A549 (cell line): ENCODE data around the gene TXNRD1. TPM values are rescaled to one million over a fixed set of nuclear protein-coding genes. Genes with fewer than 3 reads are reported as not detected.

Experiments used
- ATAC-seq, 2 experiments: fragments of 200-7000 bp in 1 of 2; fragments of >200 bp in 1 of 2; cut with Nextera tagmentation in 1 of 2; cut with Tn5 transposase in 1 of 2; 3 replicates each; pipeline versions ENCODE4 v1.8.0 to v1.9.1; 2018 to 2020; ENCODE audit warnings: mild to moderate bottlenecking in 1 of 2, moderate library complexity in 1 of 2
- CTCF ChIA-PET: fragments of 300-600 bp; sonication (Branson Sonifier 250); formaldehyde crosslinking; extraction: SDS; loops from one replicate; lab custom pipeline; 2021; ENCODE audit warnings: antibody characterized with exemption, inconsistent platforms; lab: Yijun Ruan, JAX
- POLR2A ChIA-PET: fragments of 350-600 bp; formaldehyde crosslinking; extraction: SDS; loops from one replicate; lab custom pipeline; 2021; ENCODE audit warnings: antibody characterized with exemption, inconsistent platforms; lab: Yijun Ruan, JAX
- DNase-seq, 2 experiments: peaks; one replicate each; pipeline versions ENCODE4 v3.0.0 to v3.0.0-alpha.2; 2011 to 2016; ENCODE audit warnings: low read depth in 1 of 2, low spot score in 1 of 2
- FAIRE-seq: peaks from 2 replicates; lab custom pipeline; 2011; peaks lifted over from hg19 to GRCh38; lab: Jason Lieb, UNC
- H3K27ac ChIP-seq, 2 experiments: fragments of >200 bp; sonication (Bioruptor Twin); formaldehyde crosslinking; 3 replicates each; pipeline ENCODE4 v1.5.1; 2016 to 2017
- H3K4me1 ChIP-seq: fragments of >200 bp; sonication (Bioruptor Twin); formaldehyde crosslinking; 3 replicates; pipeline ENCODE4 v1.6.1; 2016
- H3K4me2 ChIP-seq: fragments of >200 bp; sonication (Bioruptor Twin); formaldehyde crosslinking; 3 replicates; pipeline ENCODE4 v1.6.1; 2016
- H3K4me3 ChIP-seq: fragments of >200 bp; sonication (Bioruptor Twin); formaldehyde crosslinking; 3 replicates; pipeline ENCODE4 v1.5.1; 2016
- H3K9me3 ChIP-seq: fragments of >200 bp; sonication (Bioruptor Twin); formaldehyde crosslinking; 3 replicates; pipeline ENCODE4 v1.6.1; 2016
- BCL3 ChIP-seq: fragments of >200 bp; sonication (Bioruptor Twin); formaldehyde crosslinking; IDR thresholded peaks from 3 replicates; pipeline ENCODE4 v1.6.1; 2016
- BHLHE40 ChIP-seq: IDR thresholded peaks from 2 replicates; pipeline ENCODE4 v1.6.1; 2012; ENCODE audit warnings: low read depth, low read length, inconsistent platforms
- CBX2 ChIP-seq: fragments of 200-600 bp; sonication (generic); IDR thresholded peaks from 2 replicates; pipeline ENCODE4 v1.6.1; 2016; ENCODE audit warnings: low read depth, mild to moderate bottlenecking, borderline replicate concordance
- CHD2 ChIP-seq: fragments of 150-350 bp; IDR thresholded peaks from 2 replicates; pipeline ENCODE4 v1.6.1; 2014; ENCODE audit warnings: low read length; ENCODE audit not compliant: partially characterized antibody
- CHD4 ChIP-seq: fragments of 200-600 bp; sonication (generic); IDR thresholded peaks from 2 replicates; pipeline ENCODE4 v1.6.1; 2016; ENCODE audit warnings: antibody characterized with exemption, mild to moderate bottlenecking, borderline replicate concordance
- E2F6 ChIP-seq: IDR thresholded peaks from 2 replicates; pipeline ENCODE4 v1.6.1; 2012; ENCODE audit warnings: low read depth, borderline replicate concordance
- EHF ChIP-seq: fragments of 250-450 bp; sonication (Bioruptor Pico); IDR thresholded peaks from 2 replicates; pipeline ENCODE4 v1.5.0; 2020; ENCODE audit warnings: mild to moderate bottlenecking
- EP300 ChIP-seq, 2 experiments: fragments of >200 bp; sonication (Bioruptor Twin); formaldehyde crosslinking; IDR thresholded peaks; 2 replicates in 1 of 2; 3 replicates in 1 of 2; pipeline ENCODE4 v1.6.1; 2016 to 2017
- FOSB ChIP-seq: fragments of 250-450 bp; sonication (Bioruptor Pico); IDR thresholded peaks from 2 replicates; pipeline ENCODE4 v1.5.0; 2020; ENCODE audit warnings: mild to moderate bottlenecking, moderate library complexity
- GATA3 ChIP-seq: IDR thresholded peaks from 2 replicates; pipeline ENCODE4 v1.6.1; 2012; ENCODE audit warnings: borderline replicate concordance
- HDAC2 ChIP-seq: fragments of 200-600 bp; sonication (generic); IDR thresholded peaks from 2 replicates; pipeline ENCODE4 v1.6.1; 2016
- HES2 ChIP-seq: fragments of >200 bp; sonication (Bioruptor Twin); formaldehyde crosslinking; IDR thresholded peaks from 2 replicates; pipeline ENCODE4 v1.6.1; 2016
- HEYL ChIP-seq: fragments of 250-450 bp; sonication (Bioruptor Pico); IDR thresholded peaks from 2 replicates; pipeline ENCODE4 v1.8.0; 2021; ENCODE audit warnings: mild to moderate bottlenecking, moderate library complexity
- HMGXB4 ChIP-seq: fragments of 250-450 bp; sonication (Bioruptor Pico); IDR thresholded peaks from 2 replicates; pipeline ENCODE4 v1.5.0; 2021; ENCODE audit warnings: mild to moderate bottlenecking, moderate library complexity, borderline replicate concordance
- HOXA7 ChIP-seq: fragments of 250-450 bp; sonication (Bioruptor Pico); IDR thresholded peaks from 2 replicates; pipeline ENCODE4 v1.5.0; 2020; ENCODE audit warnings: mild to moderate bottlenecking, moderate library complexity
- HOXB5 ChIP-seq: fragments of 250-450 bp; sonication (Bioruptor Pico); IDR thresholded peaks from 2 replicates; pipeline ENCODE4 v1.5.0; 2020; ENCODE audit warnings: mild to moderate bottlenecking, moderate library complexity
- JUN ChIP-seq, 2 experiments: fragments of >200 bp; sonication (Bioruptor Twin); formaldehyde crosslinking; IDR thresholded peaks; 2 replicates in 1 of 2; 3 replicates in 1 of 2; pipeline ENCODE4 v1.6.1; 2016 to 2017
- KDM1A ChIP-seq: fragments of 200-600 bp; sonication (generic); IDR thresholded peaks from 2 replicates; pipeline ENCODE4 v1.6.1; 2016; ENCODE audit warnings: low read depth, mild to moderate bottlenecking
- KDM5A ChIP-seq: fragments of 200-600 bp; sonication (generic); IDR thresholded peaks from 2 replicates; pipeline ENCODE4 v1.6.1; 2016; ENCODE audit warnings: antibody characterized with exemption, mild to moderate bottlenecking
- NFE2L2 ChIP-seq: fragments of 150-350 bp; conservative IDR thresholded peaks from 2 replicates; pipeline ENCODE4 v1.6.1; 2014; ENCODE audit warnings: low read length
- NPAS2 ChIP-seq: fragments of 250-450 bp; sonication (Bioruptor Pico); IDR thresholded peaks from 2 replicates; pipeline ENCODE4 v1.8.0; 2022; ENCODE audit warnings: mild to moderate bottlenecking, moderate library complexity, borderline replicate concordance
- REST ChIP-seq: fragments of 200-600 bp; sonication (generic); IDR thresholded peaks from 2 replicates; pipeline ENCODE4 v1.6.1; 2016; ENCODE audit warnings: antibody characterized with exemption, mild to moderate bottlenecking, moderate library complexity
- RFX5 ChIP-seq: fragments of 450-650 bp; IDR thresholded peaks from 2 replicates; pipeline ENCODE4 v1.7.1; 2014; ENCODE audit warnings: antibody characterized with exemption, mild to moderate bottlenecking, moderate library complexity
- SMC3 ChIP-seq: fragments of >200 bp; sonication (Bioruptor Twin); formaldehyde crosslinking; IDR thresholded peaks from 3 replicates; pipeline ENCODE4 v1.6.1; 2018; ENCODE audit warnings: inconsistent platforms
- SREBF2 ChIP-seq: fragments of 450-650 bp; IDR thresholded peaks from 2 replicates; pipeline ENCODE4 v1.6.1; 2014; ENCODE audit warnings: mild to moderate bottlenecking, moderate library complexity
- ZC3H11A ChIP-seq: fragments of 450-650 bp; IDR thresholded peaks from 2 replicates; pipeline ENCODE4 v1.6.1; 2014; ENCODE audit warnings: antibody characterized with exemption, mild to moderate bottlenecking
- ZFP36 ChIP-seq: fragments of 450-650 bp; IDR thresholded peaks from 2 replicates; pipeline ENCODE4 v1.6.1; 2014; ENCODE audit warnings: borderline replicate concordance; ENCODE audit not compliant: partially characterized antibody
- ZNF302 ChIP-seq: fragments of 250-450 bp; sonication (Bioruptor Pico); IDR thresholded peaks from 2 replicates; pipeline ENCODE4 v1.9.0; 2021; ENCODE audit warnings: inconsistent platforms, mild to moderate bottlenecking, moderate library complexity
- WGBS: methylation state at CpG from one replicate; pipeline ENCODE4 v1.1.6; 2017; ENCODE audit errors: missing lambda C conversion rate; 5-methylcytosine and 5-hydroxymethylcytosine counted together
- polyA plus RNA-seq, 4 experiments: library from polyadenylated mRNA; depleted of rRNA in 3 of 4; stranded (reverse); fragments of >200 nt; fragmentation: RNase III in 1 of 4; extraction: RNeasy Plus Mini Kit Qiagen cat#74134 plus additional on column Dnase treatment in 1 of 4; gene quantifications; 2 replicates in 3 of 4; 3 replicates in 1 of 4; pipeline ENCODE4 v1.2.3, GENCODE V29; 2011 to 2017

The TXNRD1 gene
- polyA plus RNA-seq, 2 of the 4 experiments (the other 2 are of a cell fraction) = 899 to 1,230 TPM

GRCh38 chr12:104213952-104214351, 1.6 kb upstream of the TXNRD1 start:
- TF ChIP-seq EHF (no peak), E2F6 (no peak), CBX2 (no peak), BHLHE40 (no peak), BCL3 (no peak), SREBF2 (no peak), HMGXB4 (CRISPR knock-in tag) (no peak), HES2 (no peak), KDM1A (no peak), GATA3 (peak; percentile 68), SMC3 (no peak), HOXA7 (no peak), NPAS2 (CRISPR knock-in tag) (no peak), KDM5A (no peak), EP300 (IDR thresholded peaks at IDR 0.05) (0 out of 5 replicates have a peak, but pooled peaks of 1 of the 2 experiments have one; percentile 20), ZC3H11A (no peak)
- TF ChIP-seq, all 56 proteins: peak for 2
- ChIA-PET CTCF (interaction anchor here (1.2 to 10.8 kb wide), 7 partner anchors 10 to 138 kb away, joined by 3 to 155 read pairs (median 5); partner anchors contain the start of gene EID3), POLR2A (no interaction called here)
- DNase-seq = peak in 1 of 2 experiments; percentile 82
- peaks cover 38% of the 10 kb centered on the region for H3K4me1 ChIP-seq
- WGBS = 34% methylated on average over 2 of the region's 2 CpGs
- H3K4me2 ChIP-seq = peak overlapping the region; percentile 35
- no peak for FAIRE-seq
- H3K9me3 ChIP-seq = no peaks in the 10 kb centered on the region
- ATAC-seq = peak in 1 of 2 experiments; percentile 9; a peak in 2 of 6 replicates
- peak overlapping the region; percentile 23 to 98 for H3K27ac ChIP-seq
- no peak overlapping the region for H3K4me3 ChIP-seq

GRCh38 chr12:104216521-104216924, 944 bp downstream of the TXNRD1 start:
- Histone ChIP-seq H3K27ac (peak overlapping the region; percentile 95 to 98), H3K4me1 (peaks cover 53% of the 10 kb centered on the region), H3K4me2 (peak overlapping the region; percentile 99), H3K9me3 (no peaks in the 10 kb centered on the region), H3K4me3 (peak overlapping the region; percentile 76)
- DNase-seq = peak in 1 of 2 experiments; percentile 27
- FAIRE-seq = no peak
- CTCF ChIA-PET = interaction anchor here (1.1 to 10.8 kb wide), 12 partner anchors 12 to 122 kb away, joined by 3 to 155 read pairs (median 8); partner anchors contain the start of gene EID3
- WGBS = 68% methylated on average over 1 of the region's 1 CpG
- POLR2A ChIA-PET = interaction anchor here (0.8 to 2.6 kb wide), 8 partner anchors 33 to 81 kb away, joined by 3 to 24 read pairs (median 4); no protein-coding TSS in a partner anchor
- ATAC-seq = no peak
- TF ChIP-seq ZFP36 (no peak), BCL3 (no peak), CHD4 (peak; percentile 65; the same call in 1 of the 2 replicates), FOSB (CRISPR knock-in tag) (peak; percentile 42; the same call in 1 of the 2 replicates), HDAC2 (peak; percentile 97), HEYL (CRISPR knock-in tag) (no peak; the same call in 1 of the 2 replicates), E2F6 (no peak), CBX2 (no peak), KDM5A (no peak), CHD2 (no peak), RFX5 (no peak), REST (no peak), NFE2L2 (no peak), HOXB5 (CRISPR knock-in tag) (peak; percentile 56; the same call in 1 of the 2 replicates), ZNF302 (peak; percentile 82), JUN (IDR thresholded peaks at IDR 0.05) (no peak), KDM1A (peak; percentile 98)
